ENCODE results near the gene TBC1D22B. TPM values are rescaled to one million over a fixed set of nuclear protein-coding genes. Genes with fewer than 3 reads are reported as not detected.

TBC1D22B gene
- total and polyA plus RNA-seq, 9 of the 15 experiments (the other 6 are each of a cell fraction or from before 2014, with no cell fraction given) = 4.8 to 24.2 (median 13.5) TPM

DNA sequence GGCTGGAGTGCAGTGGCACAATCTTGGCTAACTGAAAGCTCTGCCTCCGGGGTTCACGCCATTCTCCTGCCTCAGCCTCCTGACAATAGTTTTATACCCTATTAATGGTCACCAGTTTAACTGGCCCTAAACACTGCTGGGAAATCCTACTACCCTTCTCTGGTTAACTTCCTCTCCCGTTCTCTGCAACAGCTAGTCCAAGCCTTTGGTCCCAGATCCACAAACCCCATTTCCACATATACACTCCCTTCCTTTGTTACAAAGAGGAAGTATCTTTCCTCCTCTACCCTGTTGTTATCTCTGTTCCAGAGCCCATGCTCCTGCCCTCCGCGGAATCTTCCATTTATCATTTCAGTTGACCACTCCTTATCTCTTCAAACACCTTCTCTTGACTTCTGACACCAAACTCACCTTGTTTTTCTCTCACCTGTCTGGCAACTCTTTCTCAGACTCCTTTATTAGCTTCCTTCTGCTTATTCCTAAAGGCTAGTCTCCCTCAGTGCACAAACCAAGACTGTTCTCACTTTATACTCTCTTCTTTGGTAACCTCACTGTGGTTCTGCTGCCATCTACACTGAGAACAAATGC is 25.0 kb upstream of the TBC1D22B start (continued):
- TF ChIP-seq, protein P1, sequence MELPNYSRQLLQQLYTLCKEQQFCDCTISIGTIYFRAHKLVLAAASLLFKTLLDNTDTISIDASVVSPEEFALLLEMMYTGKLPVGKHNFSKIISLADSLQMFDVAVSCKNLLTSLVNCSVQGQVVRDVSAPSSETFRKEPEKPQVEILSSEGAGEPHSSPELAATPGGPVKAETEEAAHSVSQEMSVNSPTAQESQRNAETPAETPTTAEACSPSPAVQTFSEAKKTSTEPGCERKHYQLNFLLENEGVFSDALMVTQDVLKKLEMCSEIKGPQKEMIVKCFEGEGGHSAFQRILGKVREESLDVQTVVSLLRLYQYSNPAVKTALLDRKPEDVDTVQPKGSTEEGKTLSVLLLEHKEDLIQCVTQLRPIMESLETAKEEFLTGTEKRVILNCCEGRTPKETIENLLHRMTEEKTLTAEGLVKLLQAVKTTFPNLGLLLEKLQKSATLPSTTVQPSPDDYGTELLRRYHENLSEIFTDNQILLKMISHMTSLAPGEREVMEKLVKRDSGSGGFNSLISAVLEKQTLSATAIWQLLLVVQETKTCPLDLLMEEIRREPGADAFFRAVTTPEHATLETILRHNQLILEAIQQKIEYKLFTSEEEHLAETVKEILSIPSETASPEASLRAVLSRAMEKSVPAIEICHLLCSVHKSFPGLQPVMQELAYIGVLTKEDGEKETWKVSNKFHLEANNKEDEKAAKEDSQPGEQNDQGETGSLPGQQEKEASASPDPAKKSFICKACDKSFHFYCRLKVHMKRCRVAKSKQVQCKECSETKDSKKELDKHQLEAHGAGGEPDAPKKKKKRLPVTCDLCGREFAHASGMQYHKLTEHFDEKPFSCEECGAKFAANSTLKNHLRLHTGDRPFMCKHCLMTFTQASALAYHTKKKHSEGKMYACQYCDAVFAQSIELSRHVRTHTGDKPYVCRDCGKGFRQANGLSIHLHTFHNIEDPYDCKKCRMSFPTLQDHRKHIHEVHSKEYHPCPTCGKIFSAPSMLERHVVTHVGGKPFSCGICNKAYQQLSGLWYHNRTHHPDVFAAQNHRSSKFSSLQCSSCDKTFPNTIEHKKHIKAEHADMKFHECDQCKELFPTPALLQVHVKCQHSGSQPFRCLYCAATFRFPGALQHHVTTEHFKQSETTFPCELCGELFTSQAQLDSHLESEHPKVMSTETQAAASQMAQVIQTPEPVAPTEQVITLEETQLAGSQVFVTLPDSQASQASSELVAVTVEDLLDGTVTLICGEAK (IDR thresholded peaks at IDR 0.05) = 0 out of 2 replicates have a peak, but pooled peaks have one; percentile 46
- TF ChIP-seq, protein P1 (CRISPR knock-in tag; IDR thresholded peaks at IDR 0.05) = no peak
- TF ChIP-seq ELF4 (CRISPR knock-in tag; IDR thresholded peaks at IDR 0.05) (peak; percentile 95), NR3C1 (CRISPR knock-in tag; IDR thresholded peaks at IDR 0.05) (no peak), ZNF444 (CRISPR knock-in tag; IDR thresholded peaks at IDR 0.05) (no peak), ZNF217 (CRISPR knock-in tag; IDR thresholded peaks at IDR 0.05) (no peak), KDM5B (IDR thresholded peaks at IDR 0.05; ENCODE audit: insufficient replicate concordance, low read depth, low read length) (no peak), ATF7 (IDR thresholded peaks at IDR 0.05) (peak; percentile 54; the same call in 1 of the 2 replicates), CREBBP (IDR thresholded peaks at IDR 0.05; ENCODE audit: low read depth, low read length) (no peak), STAT5A (IDR thresholded peaks at IDR 0.05; ENCODE audit: borderline replicate concordance, low read length) (peak; percentile 82), NBN (IDR thresholded peaks at IDR 0.05; ENCODE audit: low read depth) (peak; percentile 97), CREM (IDR thresholded peaks at IDR 0.05; ENCODE audit: low read depth) (peak; percentile 57; the same call in 1 of the 2 replicates), EHMT2 (IDR thresholded peaks at IDR 0.05) (peak; percentile 97), SMAD1 (IDR thresholded peaks at IDR 0.05; ENCODE audit: low read depth, low read length, partially characterized antibody) (peak; percentile 64)
- TF ChIP-seq, protein P2, sequence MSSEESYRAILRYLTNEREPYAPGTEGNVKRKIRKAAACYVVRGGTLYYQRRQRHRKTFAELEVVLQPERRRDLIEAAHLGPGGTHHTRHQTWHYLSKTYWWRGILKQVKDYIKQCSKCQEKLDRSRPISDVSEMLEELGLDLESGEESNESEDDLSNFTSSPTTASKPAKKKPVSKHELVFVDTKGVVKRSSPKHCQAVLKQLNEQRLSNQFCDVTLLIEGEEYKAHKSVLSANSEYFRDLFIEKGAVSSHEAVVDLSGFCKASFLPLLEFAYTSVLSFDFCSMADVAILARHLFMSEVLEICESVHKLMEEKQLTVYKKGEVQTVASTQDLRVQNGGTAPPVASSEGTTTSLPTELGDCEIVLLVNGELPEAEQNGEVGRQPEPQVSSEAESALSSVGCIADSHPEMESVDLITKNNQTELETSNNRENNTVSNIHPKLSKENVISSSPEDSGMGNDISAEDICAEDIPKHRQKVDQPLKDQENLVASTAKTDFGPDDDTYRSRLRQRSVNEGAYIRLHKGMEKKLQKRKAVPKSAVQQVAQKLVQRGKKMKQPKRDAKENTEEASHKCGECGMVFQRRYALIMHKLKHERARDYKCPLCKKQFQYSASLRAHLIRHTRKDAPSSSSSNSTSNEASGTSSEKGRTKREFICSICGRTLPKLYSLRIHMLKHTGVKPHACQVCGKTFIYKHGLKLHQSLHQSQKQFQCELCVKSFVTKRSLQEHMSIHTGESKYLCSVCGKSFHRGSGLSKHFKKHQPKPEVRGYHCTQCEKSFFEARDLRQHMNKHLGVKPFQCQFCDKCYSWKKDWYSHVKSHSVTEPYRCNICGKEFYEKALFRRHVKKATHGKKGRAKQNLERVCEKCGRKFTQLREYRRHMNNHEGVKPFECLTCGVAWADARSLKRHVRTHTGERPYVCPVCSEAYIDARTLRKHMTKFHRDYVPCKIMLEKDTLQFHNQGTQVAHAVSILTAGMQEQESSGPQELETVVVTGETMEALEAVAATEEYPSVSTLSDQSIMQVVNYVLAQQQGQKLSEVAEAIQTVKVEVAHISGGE (CRISPR knock-in tag; IDR thresholded peaks at IDR 0.05) = peak in 1 of 3 experiments; percentile 51; a peak in 2 of 6 replicates
- TF ChIP-seq, protein P3, sequence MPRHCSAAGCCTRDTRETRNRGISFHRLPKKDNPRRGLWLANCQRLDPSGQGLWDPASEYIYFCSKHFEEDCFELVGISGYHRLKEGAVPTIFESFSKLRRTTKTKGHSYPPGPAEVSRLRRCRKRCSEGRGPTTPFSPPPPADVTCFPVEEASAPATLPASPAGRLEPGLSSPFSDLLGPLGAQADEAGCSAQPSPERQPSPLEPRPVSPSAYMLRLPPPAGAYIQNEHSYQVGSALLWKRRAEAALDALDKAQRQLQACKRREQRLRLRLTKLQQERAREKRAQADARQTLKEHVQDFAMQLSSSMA (CRISPR knock-in tag; IDR thresholded peaks at IDR 0.05) = no peak
